Fibroblast of skin of scalp (primary cell): ENCODE results near the gene RNU1-3.
"Not testable (repeated sequence)": the region's sequence is repeated elsewhere in the genome, so short reads cannot be mapped to it uniquely, and the experiment has no call there.

Experiments used
- DNase-seq: peaks from one replicate; pipeline ENCODE4 v3.0.0-alpha.2; 2013

The RNU1-3 gene

DNA sequence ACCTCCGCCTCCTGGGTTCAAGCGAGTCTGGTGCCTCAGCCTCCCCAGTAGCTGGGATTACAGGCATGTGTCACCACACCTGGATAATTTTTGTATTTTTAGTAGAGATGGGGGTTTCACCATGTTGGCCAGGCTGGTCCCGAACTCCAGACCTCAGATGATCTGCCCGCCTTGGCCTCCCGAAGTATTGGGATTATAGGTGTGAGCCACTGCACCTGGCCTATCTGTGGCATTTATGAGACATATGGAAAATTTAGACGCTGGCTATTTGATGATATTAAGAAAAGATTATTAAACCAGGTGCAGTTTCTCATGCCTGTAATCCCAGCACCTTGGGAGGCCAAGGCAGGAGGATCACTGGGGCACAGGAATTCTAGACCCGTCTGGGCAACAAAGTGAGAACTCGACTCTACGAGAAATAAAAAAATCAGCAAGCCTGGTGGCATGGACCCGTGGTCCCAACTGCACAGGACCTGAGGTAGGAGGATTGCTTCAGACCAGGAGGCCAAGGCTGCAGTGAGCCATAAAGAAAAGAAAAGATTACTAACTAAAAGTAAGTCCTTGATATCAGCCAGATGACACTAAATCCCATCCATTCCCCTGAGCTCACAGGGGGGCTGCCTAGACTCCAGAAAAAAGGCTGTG, 30.1 kb downstream of the RNU1-3 start:
- not testable (repeated sequence) for DNase-seq

DNA sequence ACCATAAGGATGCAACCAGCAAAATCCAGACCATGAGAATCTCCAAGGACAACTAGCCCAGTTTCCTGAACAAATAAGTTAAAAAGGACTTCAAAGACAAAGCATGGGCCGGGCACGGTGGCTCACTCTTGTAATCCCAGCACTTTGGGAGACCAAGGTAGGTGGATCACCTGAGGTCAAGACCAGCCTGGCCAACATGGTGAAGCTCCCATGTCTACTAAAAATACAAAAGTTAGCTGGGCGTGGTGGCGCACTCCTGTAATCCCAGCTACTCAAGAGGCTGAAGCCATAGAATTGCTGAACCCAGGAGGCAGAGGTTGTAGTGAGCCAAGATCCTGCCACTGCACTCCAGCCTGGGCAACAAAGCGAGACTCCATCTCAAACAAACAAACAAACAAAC, 30.8 kb downstream of the RNU1-3 start:
- DNase-seq = not testable (repeated sequence)

DNA sequence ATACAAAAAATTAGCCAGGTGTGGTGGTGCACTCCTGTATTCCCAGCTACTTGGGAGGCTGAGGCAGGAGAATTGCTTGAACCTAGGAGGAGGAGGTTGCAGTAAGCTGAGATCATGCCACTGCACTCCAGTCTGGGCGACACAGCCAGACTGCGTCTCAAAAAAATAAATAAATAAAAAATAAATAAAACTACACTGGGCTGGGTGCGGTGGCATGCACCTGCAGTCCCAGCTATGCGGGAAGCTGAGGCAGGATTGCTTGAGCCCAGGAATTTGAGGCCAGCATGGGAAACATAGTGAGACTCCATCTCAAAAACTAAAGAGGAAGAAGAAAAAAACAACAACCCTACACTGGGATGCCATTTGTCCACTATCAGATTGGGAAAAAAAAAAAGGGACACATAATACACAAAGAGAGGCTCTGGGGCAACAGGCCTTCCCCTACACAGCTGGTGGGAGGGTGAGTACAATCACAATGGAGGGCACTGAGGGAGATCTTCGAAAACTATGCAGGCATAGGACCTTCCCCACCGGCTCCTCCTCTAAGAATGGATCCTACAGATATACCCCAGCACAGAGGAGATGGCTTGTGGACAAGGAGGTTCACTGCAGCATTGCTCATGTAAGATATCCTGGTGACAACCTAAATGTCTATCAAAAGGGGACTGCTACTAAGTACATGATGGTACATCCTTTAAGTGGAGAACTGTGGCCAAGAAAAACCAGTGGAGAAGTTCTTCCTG, 33.0 kb downstream of the RNU1-3 start:
- not testable (repeated sequence) for DNase-seq

DNA sequence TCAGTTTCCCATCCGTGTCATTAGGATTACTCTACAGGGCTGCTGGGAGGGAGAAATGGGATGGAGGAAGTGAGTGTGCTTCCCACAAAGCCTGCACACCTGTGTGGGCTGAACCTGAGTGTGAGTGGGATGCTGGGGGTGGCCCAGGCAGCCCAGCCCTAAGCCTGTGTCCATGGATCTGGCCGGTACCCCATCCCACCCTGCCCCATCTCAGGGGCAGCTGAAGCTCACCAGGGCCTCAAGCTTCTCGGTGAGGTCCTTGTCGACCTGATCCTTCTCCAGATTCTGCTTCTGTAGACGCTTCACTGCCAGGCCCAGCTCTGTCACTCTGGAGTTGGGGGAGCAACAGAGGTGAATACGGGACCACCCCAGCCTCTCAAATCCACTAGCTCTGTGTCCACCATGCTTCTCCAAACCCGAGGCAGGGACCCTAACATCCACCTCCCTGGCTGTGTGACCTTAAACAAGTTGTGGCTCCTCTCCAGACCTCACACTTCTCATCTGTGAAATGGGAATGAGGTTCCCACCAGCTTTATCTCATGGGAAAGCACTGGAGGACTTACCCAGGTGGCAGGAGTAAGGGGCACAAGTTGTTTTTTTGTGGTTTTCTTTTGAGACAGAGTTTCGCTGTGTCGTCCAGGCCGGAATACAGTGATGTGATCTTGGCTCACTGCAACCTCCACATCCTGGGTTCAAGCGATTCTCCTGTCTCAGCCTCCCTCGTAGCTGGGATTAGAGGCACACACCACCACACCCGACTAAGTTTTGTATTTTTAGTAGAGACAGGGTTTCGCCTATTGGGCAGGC, 34.5 kb downstream of the RNU1-3 start:
- not testable (repeated sequence) for DNase-seq

DNA sequence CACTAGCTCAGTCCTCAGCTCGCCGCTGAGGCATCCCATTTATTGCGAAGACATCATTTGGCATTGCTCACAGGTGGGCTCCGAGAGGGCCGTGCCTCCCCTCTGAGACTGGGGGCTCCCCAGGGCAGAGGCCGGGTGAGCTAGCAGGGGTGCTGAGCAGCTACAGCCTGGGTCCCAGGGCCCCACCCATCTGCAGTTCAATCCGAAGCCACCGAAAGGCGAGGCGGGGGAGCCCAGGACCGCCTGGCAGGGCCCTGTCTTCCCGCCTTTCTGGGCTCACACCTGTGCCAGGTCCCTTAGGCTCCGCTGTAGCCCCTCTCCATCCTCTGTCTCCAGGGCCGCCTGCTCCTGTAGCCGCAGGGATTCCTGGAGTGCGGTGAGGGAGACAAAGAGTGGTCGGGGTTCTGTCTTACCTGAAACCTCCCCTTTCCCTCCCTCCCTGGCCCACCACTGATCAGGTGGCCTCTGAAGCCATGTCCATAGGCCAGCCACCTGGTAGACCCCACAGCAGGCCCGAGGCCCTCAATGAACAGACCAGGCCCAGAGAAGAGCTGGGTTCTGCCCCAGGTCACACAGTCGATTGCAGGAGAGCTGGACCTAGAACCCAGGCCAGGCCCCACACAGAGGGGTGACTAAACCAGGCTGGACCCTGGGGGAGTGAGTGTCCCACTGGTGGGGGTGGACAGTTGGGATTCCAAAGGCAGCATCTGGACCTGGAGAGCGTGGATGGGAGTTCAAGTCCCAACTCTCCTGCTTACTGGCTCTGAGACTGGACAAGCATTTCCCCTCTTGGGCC, 35.3 kb downstream of the RNU1-3 start:
- no peak for DNase-seq

DNA sequence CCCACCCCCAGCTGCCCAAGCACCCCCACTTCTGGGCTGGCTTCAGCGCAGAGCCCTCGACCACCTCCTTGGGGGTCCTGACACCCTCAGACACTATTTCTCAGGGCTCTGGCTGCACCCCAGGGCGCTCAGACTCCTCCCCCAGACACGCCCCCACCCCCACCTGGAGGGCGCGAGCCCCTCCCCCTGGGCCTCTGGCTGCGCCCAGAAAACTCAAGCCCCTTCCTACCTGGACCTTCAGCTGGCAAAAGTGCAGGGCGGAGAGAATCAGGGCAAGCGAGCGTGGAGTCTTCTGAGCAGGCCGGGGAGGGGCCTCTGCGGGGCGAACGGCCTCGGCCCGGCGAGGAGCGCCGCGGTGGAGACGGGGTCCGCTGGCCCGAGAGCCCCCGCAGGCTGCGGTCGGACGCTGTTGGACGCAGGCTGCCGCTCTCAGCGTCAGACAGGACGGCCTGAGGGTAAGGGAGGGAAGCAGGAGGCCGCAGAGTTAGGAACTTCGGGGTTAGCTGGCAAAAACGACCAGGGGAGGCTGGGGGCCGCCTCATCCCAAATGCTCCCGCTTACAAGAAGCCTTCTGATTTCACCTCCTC, 36.0 kb downstream of the RNU1-3 start:
- no peak for DNase-seq

DNA sequence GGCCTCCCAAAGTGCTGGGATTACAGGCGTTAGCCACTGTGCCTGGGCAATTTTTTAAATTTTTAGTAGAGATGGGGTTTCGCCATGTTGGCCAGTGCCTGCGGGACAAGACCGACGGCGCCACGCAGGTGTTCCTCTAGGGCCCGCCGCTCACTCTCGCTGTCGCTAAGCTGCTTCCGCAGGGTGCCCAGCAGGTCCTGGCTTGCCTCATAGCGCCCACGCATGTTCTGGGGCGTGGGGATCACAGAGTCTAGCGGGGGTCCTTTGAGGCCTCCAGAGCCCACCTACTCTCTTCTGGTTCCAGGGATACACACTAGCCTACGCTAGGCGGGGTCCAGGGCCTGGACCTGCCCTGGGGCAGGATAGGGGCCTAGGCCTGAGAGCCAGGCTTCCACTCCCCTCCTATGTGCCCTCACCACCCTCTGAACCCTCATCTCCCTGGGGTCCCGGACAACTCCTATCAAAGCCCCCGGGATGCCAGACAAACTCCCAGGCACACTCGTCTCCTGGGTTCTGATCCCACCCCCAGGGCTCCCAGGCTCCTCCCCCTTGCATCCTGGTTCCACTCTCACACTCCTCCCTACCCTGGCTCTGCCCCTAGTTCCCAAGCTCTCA, 36.7 kb downstream of the RNU1-3 start:
- not testable (repeated sequence) for DNase-seq

DNA sequence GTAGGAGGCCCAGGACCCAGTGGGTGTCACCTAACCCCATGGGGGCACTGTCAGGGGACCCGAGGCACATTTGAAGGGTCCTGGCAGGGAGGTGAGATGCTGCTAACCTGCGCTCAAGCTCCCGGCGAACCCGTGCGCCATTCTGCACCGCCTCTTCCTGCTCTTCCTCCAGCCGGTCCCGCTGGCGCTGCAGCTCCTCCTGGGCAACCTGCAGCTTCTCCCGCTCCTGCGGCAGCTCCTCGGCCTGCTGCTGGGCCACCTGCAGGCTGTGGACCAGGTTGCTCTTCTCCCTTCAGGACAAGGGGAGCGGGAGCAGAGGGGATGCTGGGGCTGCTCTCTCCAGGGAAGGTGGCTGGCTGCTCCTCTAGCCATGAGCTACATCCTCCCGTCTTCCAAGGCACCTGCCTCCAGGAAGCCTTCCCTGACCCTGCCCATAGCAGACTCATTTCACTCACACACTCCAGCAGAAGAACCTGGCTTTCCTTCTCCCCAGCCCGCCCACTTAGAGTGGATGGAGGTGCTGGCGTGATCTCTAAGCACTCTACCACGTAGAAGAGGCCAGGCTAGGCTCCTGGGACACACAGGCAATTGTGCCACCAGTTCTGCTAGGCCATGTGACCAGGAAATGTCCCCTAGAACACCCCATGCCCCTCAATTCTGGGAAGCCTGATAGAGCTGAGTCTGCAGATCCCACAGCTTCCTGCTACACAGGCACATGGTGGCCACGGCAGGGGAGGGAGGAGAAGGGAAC, 38.2 kb downstream of the RNU1-3 start:
- no peak for DNase-seq

DNA sequence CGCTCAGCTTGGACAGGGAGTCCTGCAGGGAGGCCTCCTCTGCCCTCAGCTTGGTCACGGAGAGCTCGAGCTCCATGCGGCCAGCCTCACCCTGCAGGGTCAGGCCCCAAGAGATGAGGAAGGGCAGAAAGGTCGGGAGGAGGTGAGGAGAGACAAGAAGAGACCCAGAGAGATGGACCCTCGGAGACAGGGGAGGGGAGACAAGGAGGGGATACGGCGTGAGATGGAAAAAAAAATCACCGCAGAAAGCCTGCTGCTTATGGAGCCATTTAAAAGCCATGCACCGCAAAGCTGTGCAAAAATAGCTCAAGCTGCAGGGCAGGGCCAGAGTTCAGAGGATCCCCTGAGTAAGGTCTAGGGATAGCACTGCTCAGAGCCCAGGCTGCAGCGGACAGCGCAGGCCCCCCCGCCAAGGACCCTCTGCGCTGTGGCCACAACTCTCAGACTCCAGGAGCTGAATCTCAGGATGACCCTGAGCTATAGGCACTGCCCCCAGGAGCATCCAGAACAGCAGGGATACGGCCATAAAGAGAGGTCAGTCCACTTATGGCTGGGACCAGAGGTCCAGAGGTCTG, 40.3 kb downstream of the RNU1-3 start:
- DNase-seq = not testable (repeated sequence)

DNA sequence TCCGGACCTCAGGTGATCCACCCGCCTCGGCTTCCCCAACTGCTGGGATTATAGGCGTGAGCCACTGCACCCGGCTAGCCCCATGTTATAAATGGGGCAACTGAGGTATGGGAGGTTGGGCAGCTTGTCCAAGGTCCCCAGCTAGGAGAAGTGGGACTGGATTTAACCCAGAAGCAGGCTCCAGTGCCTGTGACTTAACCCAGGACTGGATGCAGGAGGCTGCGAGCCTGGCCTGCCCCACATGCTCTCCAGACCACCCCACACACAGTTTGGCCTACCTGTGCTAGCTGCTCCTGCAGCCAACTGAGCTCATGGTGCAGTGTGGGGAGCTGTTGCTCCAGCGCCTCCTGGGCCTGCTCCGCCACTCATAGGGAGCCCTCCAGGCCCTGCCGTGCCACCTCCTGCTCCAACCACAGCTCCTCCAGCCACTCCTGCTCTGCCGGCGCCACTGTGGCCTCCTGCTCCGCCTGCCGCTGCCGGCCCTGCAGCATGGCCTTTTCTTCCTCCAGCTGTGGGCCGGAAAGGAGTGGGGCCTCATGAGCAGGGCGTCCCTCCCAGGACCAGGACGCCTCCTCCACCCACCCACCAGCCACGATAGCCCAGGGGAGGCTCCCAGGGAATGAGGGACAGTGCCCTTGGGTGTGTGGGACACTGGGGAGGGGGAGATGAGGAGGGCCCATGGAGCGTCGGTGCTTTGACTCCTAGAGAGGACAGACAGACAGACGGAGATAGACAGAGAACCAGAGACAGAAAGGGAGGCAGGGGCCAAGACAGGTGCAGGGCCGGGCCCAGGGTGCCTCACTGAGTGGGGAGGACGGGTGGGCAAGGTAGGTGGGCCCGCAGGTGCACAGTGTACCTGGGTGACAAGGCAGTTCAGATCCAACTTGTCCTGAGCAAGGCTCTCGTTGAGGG, 41.0 kb downstream of the RNU1-3 start:
- DNase-seq = no peak

DNA sequence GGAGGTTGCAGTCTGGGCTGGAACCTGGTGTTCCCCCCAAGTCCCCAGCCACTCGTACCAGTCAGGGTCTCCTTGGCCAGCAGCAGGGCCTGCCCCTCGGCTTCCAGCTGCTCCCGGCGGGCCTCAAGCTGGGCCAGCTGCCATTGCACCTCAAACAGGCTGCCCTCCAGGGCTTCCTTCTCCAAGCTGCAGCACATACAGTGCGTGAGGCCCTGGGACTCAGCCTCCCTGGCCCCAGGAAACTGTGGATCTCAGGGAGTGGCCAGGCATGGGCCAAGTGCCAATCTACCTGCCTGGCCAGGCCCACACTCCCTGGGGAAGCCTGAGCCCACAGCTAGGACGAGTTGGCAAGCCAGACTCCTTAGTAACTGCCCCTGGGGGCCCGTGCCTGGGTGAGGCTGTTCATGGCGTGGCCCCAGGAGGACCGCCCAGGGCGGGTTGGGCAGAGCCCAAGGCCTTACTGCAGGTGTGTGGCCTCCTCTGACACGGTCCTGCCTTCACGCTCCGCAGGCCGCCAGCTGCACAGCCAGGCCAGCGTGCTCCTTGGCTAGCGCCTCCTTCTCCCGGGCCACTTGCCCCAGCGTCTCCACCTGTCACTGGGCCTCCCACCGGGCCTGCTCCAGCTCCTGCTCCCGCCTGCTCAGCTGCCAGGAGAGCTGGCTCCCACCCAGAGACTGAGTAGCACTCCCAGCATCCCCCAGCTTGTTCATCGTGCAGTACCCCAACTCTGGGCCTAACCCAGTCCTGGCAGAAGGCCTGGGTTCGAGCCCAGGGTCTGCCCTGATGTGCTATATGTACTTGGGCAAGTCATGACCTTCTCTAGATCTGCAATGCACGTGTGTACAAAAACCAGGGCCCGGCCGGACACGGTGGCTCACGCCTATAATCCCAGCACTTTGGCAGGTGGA, 42.7 kb downstream of the RNU1-3 start:
- not testable (repeated sequence) for DNase-seq

DNA sequence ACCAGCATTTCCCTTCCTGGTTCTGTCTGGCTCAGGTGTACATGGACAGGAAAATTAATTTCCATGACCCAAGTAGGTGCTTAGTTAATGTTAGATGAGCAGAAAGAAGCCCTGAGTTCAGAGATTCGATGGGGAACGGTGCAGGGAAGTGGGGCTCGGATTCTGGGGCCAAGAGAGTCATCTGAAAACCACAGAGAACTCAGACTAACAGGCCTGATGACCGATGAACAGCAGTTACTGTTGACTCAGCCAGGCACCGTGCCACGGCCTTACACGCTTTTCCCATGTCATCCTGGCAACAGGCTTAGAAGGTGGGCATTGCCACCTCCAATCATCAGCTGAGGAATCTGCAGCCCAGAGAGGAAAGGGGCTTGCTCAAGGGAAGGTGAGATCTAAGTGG, 43.4 kb downstream of the RNU1-3 start:
- not testable (repeated sequence) for DNase-seq

DNA sequence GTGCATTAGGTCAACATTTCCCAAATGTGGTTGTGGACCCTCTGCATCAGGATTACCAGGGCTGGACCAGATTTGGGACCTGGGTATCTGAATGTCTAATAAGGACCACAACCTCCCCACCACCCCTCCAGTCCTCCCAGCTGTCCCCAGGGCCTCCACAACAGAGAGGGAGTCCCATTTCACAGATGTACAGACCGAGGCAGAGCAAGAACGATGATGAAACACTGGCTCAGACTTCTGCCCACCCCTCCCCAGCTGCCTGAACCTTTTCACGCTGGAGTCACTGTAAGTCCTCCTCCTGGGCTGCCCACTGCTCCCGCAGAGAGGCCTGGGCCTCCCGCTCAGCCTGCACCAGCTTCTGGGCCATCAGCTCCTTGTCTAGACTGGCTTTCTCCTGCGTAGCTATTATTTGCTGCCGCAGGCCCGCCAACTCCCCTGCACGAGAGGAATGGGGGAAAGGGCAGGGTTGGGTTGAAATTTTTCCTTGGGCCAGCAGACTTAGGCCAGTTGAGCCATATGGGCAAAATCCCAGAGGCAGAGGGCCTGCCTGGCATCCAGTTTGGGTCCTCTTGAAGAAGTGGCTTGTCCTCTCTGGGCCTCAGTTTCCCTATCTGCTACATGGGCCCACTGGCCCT, 45.0 kb downstream of the RNU1-3 start:
- DNase-seq = not testable (repeated sequence)

DNA sequence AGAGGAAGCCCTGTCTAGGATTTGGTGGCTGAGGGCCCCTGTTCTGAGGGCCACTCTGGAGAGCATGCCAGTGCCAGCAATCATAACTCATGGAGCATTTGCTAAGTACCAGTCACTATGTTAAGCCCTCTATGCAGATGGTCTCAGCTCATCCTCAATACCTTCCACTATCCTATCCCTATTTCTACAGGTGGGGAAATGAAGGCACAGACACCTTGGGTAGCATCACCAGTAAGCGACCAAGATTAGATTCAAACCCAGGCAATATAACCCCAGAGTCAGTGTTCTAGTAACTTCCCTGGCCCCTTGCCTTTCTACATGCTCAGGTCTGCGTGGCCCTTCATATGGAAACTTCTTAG, 45.5 kb downstream of the RNU1-3 start:
- no peak for DNase-seq

DNA sequence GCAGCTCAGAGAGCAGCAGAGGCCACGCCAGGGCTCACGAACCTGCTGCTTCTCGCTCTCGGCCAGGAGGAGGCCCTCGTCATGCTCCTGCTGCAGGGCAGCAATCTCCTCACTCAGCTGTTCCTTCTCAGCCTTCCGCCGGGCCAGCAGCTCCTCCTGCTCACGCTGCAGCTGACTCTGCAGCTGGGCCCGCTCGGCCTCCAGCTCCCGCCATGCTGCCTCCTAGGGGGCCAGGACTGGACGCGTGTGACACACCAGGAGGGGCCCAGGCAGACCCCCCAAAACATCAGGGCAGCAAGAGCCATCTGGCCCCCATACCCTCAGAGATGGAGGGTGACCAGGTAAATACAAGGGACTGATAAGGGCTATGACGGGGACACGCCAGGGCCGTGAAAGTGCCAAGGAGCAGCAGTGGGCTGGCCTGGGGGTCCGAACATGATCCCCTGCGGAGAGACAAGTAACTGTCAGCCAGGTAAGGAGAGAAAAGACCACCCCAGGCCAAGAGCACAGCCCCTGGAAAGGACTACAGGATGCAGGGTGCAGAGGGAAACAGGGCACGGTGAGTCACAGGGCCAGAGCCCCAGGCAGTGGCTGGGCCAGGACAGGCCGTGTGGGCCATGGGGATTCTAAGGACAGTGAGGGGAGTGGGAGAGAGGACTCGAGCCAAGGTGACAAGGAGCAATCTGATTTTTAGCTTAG, 46.8 kb downstream of the RNU1-3 start:
- DNase-seq = not testable (repeated sequence)

DNA sequence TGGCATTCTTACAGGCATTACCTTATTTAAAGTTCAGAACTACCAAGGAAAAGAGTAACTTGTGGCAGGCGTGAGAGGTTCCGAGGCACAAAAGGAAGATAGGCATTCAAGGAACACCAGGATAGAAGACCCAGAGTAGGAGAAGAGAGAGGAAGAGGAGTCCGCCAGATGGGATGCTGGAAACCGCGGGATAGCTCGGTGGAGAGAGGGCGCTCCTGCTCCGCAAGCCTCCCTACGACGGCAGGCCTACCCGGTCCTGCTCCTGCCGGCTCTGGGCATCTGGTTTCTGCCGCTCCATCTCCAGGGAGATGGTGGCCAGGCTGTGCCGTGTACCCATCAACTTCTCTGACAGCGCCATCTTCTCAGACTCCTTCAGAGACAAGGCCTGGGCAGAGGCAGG, 48.0 kb downstream of the RNU1-3 start:
- DNase-seq = no peak
